Activated CD8-positive, alpha-beta memory T cell treated with anti-CD3 and anti-CD28 coated beads, Interleukin-2, amount 10 ng/mL, durations not matched to agents 7 days and 5 days (primary cell): ENCODE results near the gene SCFD2. TPM values are rescaled to one million over a fixed set of nuclear protein-coding genes. Genes with fewer than 3 reads are reported as not detected.
"Not testable (repeated sequence)": the region's sequence is repeated elsewhere in the genome, so short reads cannot be mapped to it uniquely, and the experiment has no call there.

Experiments
- ATAC-seq: fragments of 150-1000 bp; cut with Tn5 transposase; one replicate; pipeline ENCODE4 v1.10.0; 2021; ENCODE audit warnings: moderate library complexity
- CTCF ChIA-PET: fragments of 350-600 bp; sonication (Branson Sonifier 250); formaldehyde crosslinking; loops from one replicate; lab custom pipeline; 2021; ENCODE audit warnings: antibody characterized with exemption; lab: Charles Lee
- DNase-seq: peaks from one replicate; pipeline ENCODE4 v3.0.0-alpha.2; 2020
- H3K27ac Mint-ChIP-seq: one replicate; pipeline ENCODE4 v1.8.0; 2021; ENCODE audit warnings: mild to moderate bottlenecking, mixed read lengths
- H3K27me3 Mint-ChIP-seq: one replicate; pipeline ENCODE4 v1.8.0; 2021; ENCODE audit warnings: mixed read lengths
- H3K36me3 Mint-ChIP-seq: one replicate; pipeline ENCODE4 v1.8.0; 2021; ENCODE audit warnings: mild to moderate bottlenecking, mixed read lengths
- H3K4me1 Mint-ChIP-seq: one replicate; pipeline ENCODE4 v1.8.0; 2021; ENCODE audit warnings: mixed read lengths
- H3K4me3 Mint-ChIP-seq: one replicate; pipeline ENCODE4 v1.8.0; 2021; ENCODE audit warnings: mild to moderate bottlenecking, moderate library complexity, mixed read lengths
- H3K9me3 Mint-ChIP-seq: one replicate; pipeline ENCODE4 v1.8.0; 2022; ENCODE audit warnings: low read depth, mixed read lengths
- total RNA-seq, 2 experiments: library from RNA; stranded (reverse); gene quantifications; one replicate each; pipeline ENCODE4 v1.2.3, GENCODE V29; 2021

The SCFD2 gene
- total RNA-seq, 2 experiments from 2014 or later: 28.3 to 30.9 TPM

- Mint-ChIP-seq H3K4me3 (no peak overlapping the region), H3K27ac (no peak overlapping the region), H3K36me3 (no peaks in the 10 kb centered on the region), H3K4me1 (no peaks in the 10 kb centered on the region), H3K9me3 (no peaks in the 10 kb centered on the region), H3K27me3 (no peaks in the 10 kb centered on the region)
- DNase-seq (no peak), ATAC-seq (no peak)
- CTCF ChIA-PET: no interaction called here
These were observed 361.9 kb downstream of the SCFD2 start for GRCh38 chr4:53003959-53004358.

- Mint-ChIP-seq H3K36me3 (no peaks in the 10 kb centered on the region), H3K27me3 (no peaks in the 10 kb centered on the region), H3K9me3 (no peaks in the 10 kb centered on the region), H3K27ac (no peak overlapping the region), H3K4me3 (no peak overlapping the region), H3K4me1 (no peaks in the 10 kb centered on the region)
- CTCF ChIA-PET: no interaction called here
- DNase-seq (no peak), ATAC-seq (no peak)
These were observed 365.3 kb downstream of the SCFD2 start for GRCh38 chr4:53000560-53000959.

GRCh38 chr4:52999626-53000025 is 366.2 kb downstream of the SCFD2 start:
- Mint-ChIP-seq H3K4me1 (no peaks in the 10 kb centered on the region), H3K4me3 (no peak overlapping the region), H3K9me3 (no peaks in the 10 kb centered on the region), H3K36me3 (no peaks in the 10 kb centered on the region), H3K27ac (no peak overlapping the region), H3K27me3 (no peaks in the 10 kb centered on the region)
- CTCF ChIA-PET: no interaction called here
- DNase-seq (no peak), ATAC-seq (no peak)

- Mint-ChIP-seq H3K27me3 (no peaks in the 10 kb centered on the region), H3K9me3 (no peaks in the 10 kb centered on the region), H3K4me3 (no peak overlapping the region), H3K36me3 (no peaks in the 10 kb centered on the region), H3K4me1 (no peaks in the 10 kb centered on the region), H3K27ac (no peak overlapping the region)
- CTCF ChIA-PET: no interaction called here
- DNase-seq (no peak), ATAC-seq (no peak)
These were observed 367.4 kb downstream of the SCFD2 start for GRCh38 chr4:52998413-52998812.

GRCh38 chr4:52997132-52997416 is 368.8 kb downstream of the SCFD2 start:
- H3K27me3 Mint-ChIP-seq: no peaks in the 10 kb centered on the region
- H3K4me3 Mint-ChIP-seq: no peak overlapping the region
- H3K9me3 Mint-ChIP-seq: no peaks in the 10 kb centered on the region
- CTCF ChIA-PET: no interaction called here
- H3K27ac Mint-ChIP-seq: no peak overlapping the region
- DNase-seq: no peak
- no peaks in the 10 kb centered on the region for H3K4me1 Mint-ChIP-seq
- no peak for ATAC-seq
- H3K36me3 Mint-ChIP-seq: no peaks in the 10 kb centered on the region

- Mint-ChIP-seq H3K36me3 (no peaks in the 10 kb centered on the region), H3K9me3 (no peaks in the 10 kb centered on the region), H3K27ac (no peak overlapping the region), H3K4me1 (no peaks in the 10 kb centered on the region), H3K4me3 (no peak overlapping the region), H3K27me3 (no peaks in the 10 kb centered on the region)
- DNase-seq: no peak
- no peak for ATAC-seq
- CTCF ChIA-PET: no interaction called here
These were observed 369.4 kb downstream of the SCFD2 start for GRCh38 chr4:52996261-52997131.

- H3K36me3 Mint-ChIP-seq: no peaks in the 10 kb centered on the region
- no peak overlapping the region for H3K27ac Mint-ChIP-seq
- DNase-seq: no peak
- CTCF ChIA-PET: no interaction called here
- no peak for ATAC-seq
- no peak overlapping the region for H3K4me3 Mint-ChIP-seq
- no peaks in the 10 kb centered on the region for H3K4me1 Mint-ChIP-seq
- no peaks in the 10 kb centered on the region for H3K9me3 Mint-ChIP-seq
- H3K27me3 Mint-ChIP-seq: no peaks in the 10 kb centered on the region
These were observed 370.4 kb downstream of the SCFD2 start for GRCh38 chr4:52995360-52996030.

- Mint-ChIP-seq H3K27ac (no peak overlapping the region), H3K4me1 (no peaks in the 10 kb centered on the region), H3K36me3 (no peaks in the 10 kb centered on the region), H3K4me3 (no peak overlapping the region), H3K9me3 (no peaks in the 10 kb centered on the region), H3K27me3 (no peaks in the 10 kb centered on the region)
- no peak for ATAC-seq
- CTCF ChIA-PET: no interaction called here
- DNase-seq: no peak
These were observed 371.3 kb downstream of the SCFD2 start for GRCh38 chr4:52994567-52994966.

- CTCF ChIA-PET: no interaction called here
- Mint-ChIP-seq H3K36me3 (no peaks in the 10 kb centered on the region), H3K27me3 (no peaks in the 10 kb centered on the region), H3K27ac (no peak overlapping the region), H3K4me1 (no peaks in the 10 kb centered on the region), H3K4me3 (no peak overlapping the region), H3K9me3 (no peaks in the 10 kb centered on the region)
- ATAC-seq: no peak
- no peak for DNase-seq
These were observed 372.1 kb downstream of the SCFD2 start for GRCh38 chr4:52993771-52994170.

GRCh38 chr4:52992551-52992950 is 373.3 kb downstream of the SCFD2 start:
- H3K4me1 Mint-ChIP-seq, CTCF ChIA-PET, ATAC-seq, H3K27ac Mint-ChIP-seq, H3K36me3 Mint-ChIP-seq, H3K27me3 Mint-ChIP-seq, H3K4me3 Mint-ChIP-seq, DNase-seq, H3K9me3 Mint-ChIP-seq: not testable (repeated sequence)

GRCh38 chr4:52991472-52991871 is 374.4 kb downstream of the SCFD2 start:
- Mint-ChIP-seq H3K27ac (no peak overlapping the region), H3K4me1 (no peaks in the 10 kb centered on the region), H3K4me3 (no peak overlapping the region), H3K36me3 (no peaks in the 10 kb centered on the region), H3K9me3 (no peaks in the 10 kb centered on the region), H3K27me3 (no peaks in the 10 kb centered on the region)
- ATAC-seq (no peak), DNase-seq (no peak)
- CTCF ChIA-PET: no interaction called here

- Mint-ChIP-seq H3K27ac (no peak overlapping the region), H3K27me3 (no peaks in the 10 kb centered on the region), H3K4me1 (no peaks in the 10 kb centered on the region), H3K36me3 (no peaks in the 10 kb centered on the region), H3K9me3 (no peaks in the 10 kb centered on the region), H3K4me3 (no peak overlapping the region)
- DNase-seq (no peak), ATAC-seq (no peak)
- CTCF ChIA-PET: interaction anchor here (0.6 kb wide), 1 partner anchor 43 kb away, joined by 5 read pairs; no protein-coding TSS in a partner anchor
These were observed 375.2 kb downstream of the SCFD2 start for GRCh38 chr4:52990706-52991105.

- H3K4me3 Mint-ChIP-seq: no peak overlapping the region
- no peak overlapping the region for H3K27ac Mint-ChIP-seq
- CTCF ChIA-PET: no interaction called here
- no peaks in the 10 kb centered on the region for H3K9me3 Mint-ChIP-seq
- no peaks in the 10 kb centered on the region for H3K4me1 Mint-ChIP-seq
- ATAC-seq: no peak
- no peak for DNase-seq
- H3K27me3 Mint-ChIP-seq: no peaks in the 10 kb centered on the region
- no peaks in the 10 kb centered on the region for H3K36me3 Mint-ChIP-seq
These were observed 376.0 kb downstream of the SCFD2 start for GRCh38 chr4:52989865-52990264.

GRCh38 chr4:52987392-52988056 is 378.3 kb downstream of the SCFD2 start:
- ATAC-seq (no peak), DNase-seq (no peak)
- no peak overlapping the region for H3K27ac Mint-ChIP-seq
- no peak overlapping the region for H3K4me3 Mint-ChIP-seq
- CTCF ChIA-PET: no interaction called here
- H3K27me3 Mint-ChIP-seq: no peaks in the 10 kb centered on the region
- peaks cover 7% of the 10 kb centered on the region for H3K4me1 Mint-ChIP-seq
- H3K36me3 Mint-ChIP-seq: no peaks in the 10 kb centered on the region
- H3K9me3 Mint-ChIP-seq: no peaks in the 10 kb centered on the region
